Adrenal gland (tissue), 5 donors: Measurements from ENCODE around the gene BCL2L14.

Experiments used
- POLR2A ChIP-seq, 2 donors: fragments of 450-650 bp; IDR thresholded peaks; one replicate each; pipeline ENCODE4 v1.6.1; 2017; ENCODE audit warnings: antibody characterized with exemption in 2 of 2, mild to moderate bottlenecking in 2 of 2, moderate library complexity in 1 of 2
- TF ChIP-seq, protein P1 (sequence below), 6 experiments: fragments of 450-650 bp in 4 of 6; fragments of 200-600 bp in 2 of 6; sonication (generic) in 1 of 6; IDR thresholded peaks; 1 replicate in 5 of 6; 2 replicates in 1 of 6; pipeline versions ENCODE4 v1.5.1 to v1.8.0; 2016 to 2021; ENCODE audit warnings: antibody characterized with exemption in 6 of 6, mild to moderate bottlenecking in 2 of 6, moderate library complexity in 1 of 6
- donor health status: DM: no; HTN: no; CAD: no.

DNA sequence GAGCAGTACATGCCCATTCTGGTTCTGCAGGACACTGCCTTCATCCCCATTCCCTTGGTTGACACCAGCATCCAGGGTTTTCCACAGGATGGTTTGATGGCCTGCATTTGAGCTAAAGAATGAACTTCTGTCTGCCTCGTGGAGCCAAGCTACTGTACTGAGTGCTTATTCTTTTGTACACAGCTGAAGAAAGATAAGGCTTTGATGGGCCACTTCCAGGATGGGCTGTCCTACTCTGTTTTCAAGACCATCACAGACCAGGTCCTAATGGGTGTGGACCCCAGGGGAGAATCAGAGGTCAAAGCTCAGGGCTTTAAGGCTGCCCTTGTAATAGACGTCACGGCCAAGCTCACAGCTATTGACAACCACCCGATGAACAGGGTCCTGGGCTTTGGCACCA lies 23.7 kb downstream of the BCL2L14 start:
- TF ChIP-seq, protein P1, sequence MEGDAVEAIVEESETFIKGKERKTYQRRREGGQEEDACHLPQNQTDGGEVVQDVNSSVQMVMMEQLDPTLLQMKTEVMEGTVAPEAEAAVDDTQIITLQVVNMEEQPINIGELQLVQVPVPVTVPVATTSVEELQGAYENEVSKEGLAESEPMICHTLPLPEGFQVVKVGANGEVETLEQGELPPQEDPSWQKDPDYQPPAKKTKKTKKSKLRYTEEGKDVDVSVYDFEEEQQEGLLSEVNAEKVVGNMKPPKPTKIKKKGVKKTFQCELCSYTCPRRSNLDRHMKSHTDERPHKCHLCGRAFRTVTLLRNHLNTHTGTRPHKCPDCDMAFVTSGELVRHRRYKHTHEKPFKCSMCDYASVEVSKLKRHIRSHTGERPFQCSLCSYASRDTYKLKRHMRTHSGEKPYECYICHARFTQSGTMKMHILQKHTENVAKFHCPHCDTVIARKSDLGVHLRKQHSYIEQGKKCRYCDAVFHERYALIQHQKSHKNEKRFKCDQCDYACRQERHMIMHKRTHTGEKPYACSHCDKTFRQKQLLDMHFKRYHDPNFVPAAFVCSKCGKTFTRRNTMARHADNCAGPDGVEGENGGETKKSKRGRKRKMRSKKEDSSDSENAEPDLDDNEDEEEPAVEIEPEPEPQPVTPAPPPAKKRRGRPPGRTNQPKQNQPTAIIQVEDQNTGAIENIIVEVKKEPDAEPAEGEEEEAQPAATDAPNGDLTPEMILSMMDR (IDR thresholded peaks at IDR 0.05), result no peak
- no peak for TF ChIP-seq POLR2A (IDR thresholded peaks at IDR 0.05)
